LNCAP (cell line): Measurements from ENCODE around the gene SLC26A9.
A peak's percentile ranks its signal among the peaks of the same experiment; 100 is the strongest.

ENCODE experiments used
- TF ChIP-seq, protein P1 (sequence below): fragments of 450-650 bp; IDR thresholded peaks from 2 replicates; pipeline ENCODE4 v1.5.1; 2017; ENCODE audit warnings: mild to moderate bottlenecking

Gene SLC26A9

GRCh38 chr1:205985330-205986005 lies 42.2 kb upstream of the SLC26A9 start:
- TF ChIP-seq, protein P1, sequence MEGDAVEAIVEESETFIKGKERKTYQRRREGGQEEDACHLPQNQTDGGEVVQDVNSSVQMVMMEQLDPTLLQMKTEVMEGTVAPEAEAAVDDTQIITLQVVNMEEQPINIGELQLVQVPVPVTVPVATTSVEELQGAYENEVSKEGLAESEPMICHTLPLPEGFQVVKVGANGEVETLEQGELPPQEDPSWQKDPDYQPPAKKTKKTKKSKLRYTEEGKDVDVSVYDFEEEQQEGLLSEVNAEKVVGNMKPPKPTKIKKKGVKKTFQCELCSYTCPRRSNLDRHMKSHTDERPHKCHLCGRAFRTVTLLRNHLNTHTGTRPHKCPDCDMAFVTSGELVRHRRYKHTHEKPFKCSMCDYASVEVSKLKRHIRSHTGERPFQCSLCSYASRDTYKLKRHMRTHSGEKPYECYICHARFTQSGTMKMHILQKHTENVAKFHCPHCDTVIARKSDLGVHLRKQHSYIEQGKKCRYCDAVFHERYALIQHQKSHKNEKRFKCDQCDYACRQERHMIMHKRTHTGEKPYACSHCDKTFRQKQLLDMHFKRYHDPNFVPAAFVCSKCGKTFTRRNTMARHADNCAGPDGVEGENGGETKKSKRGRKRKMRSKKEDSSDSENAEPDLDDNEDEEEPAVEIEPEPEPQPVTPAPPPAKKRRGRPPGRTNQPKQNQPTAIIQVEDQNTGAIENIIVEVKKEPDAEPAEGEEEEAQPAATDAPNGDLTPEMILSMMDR = no peak

GRCh38 chr1:205983925-205984725 lies 40.9 kb upstream of the SLC26A9 start:
- TF ChIP-seq, protein P1 = peak; percentile 97

GRCh38 chr1:205981257-205981656 lies 38.0 kb upstream of the SLC26A9 start:
- TF ChIP-seq, protein P1 = no peak

DNA sequence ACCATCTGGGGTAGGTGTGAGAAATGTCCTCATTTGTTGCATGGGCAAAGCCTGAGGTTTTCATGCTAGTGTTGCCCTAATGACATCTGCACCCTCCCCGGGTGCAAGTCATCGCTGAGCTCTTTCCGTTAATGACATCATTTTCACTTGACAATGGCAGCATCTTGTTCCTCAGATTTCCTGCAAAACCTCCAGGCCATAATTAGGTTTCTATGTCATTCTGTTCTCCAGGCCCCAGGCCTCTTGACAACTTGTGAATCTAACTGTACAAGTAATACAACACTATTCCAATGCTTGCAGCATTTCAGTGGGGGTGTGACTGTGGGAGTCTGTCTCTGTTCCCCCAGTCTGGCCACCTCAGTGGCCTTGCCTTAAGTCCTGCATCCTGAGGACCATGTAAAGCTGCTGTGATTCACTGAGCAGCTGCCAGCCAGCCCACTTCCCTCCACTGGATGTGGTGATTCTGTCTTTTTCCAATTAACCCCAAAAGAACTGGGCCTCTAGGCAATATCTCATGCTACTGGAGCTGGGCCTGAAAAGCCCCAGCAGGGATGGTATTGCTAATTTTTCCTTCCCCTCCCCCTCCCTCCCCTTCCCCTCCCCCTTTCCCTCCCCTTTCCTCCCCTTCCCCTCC lies 37.1 kb upstream of the SLC26A9 start:
- TF ChIP-seq, protein P1 = no peak

GRCh38 chr1:205979301-205979700 lies 36.0 kb upstream of the SLC26A9 start:
- TF ChIP-seq, protein P1 = no peak

DNA sequence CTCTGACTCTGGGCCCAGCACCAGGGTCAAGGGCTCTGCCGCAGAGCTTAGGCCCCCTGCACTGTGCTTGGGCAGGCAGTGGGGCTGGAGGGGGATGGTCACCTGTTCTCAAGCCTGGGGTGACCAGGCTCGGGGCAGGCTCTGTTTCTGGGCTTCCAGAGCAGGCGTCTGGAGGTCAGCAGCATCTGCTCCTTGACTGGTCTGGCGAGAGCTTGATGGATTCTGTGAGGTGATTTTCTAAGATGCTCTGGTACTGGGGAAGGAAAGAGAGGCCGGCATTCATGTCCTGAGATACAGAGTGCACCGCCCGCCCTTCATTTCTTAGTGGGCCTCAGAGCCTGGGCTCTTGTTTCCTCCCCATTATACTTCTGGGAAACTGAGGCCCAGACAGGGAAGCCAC lies 35.4 kb upstream of the SLC26A9 start:
- TF ChIP-seq, protein P1 = no peak

- TF ChIP-seq, protein P1 = peak; percentile 99
Measured at GRCh38 chr1:205977402-205978014, 34.3 kb upstream of the SLC26A9 start.
